Lower leg skin (tissue), 3 donors: ENCODE results near the gene BMP7.

Experiments
- POLR2A ChIP-seq, 2 donors: fragments of 450-650 bp; IDR thresholded peaks; one replicate each; pipeline ENCODE4 v1.6.1; 2016 to 2017; ENCODE audit warnings: antibody characterized with exemption in 2 of 2, mild to moderate bottlenecking in 1 of 2, moderate library complexity in 1 of 2
- TF ChIP-seq, protein P1 (sequence below), 3 donors: fragments of 450-650 bp; IDR thresholded peaks; one replicate each; pipeline ENCODE4 v1.5.1; 2016; ENCODE audit warnings: antibody characterized with exemption in 3 of 3, mild to moderate bottlenecking in 3 of 3, moderate library complexity in 2 of 3

DNA sequence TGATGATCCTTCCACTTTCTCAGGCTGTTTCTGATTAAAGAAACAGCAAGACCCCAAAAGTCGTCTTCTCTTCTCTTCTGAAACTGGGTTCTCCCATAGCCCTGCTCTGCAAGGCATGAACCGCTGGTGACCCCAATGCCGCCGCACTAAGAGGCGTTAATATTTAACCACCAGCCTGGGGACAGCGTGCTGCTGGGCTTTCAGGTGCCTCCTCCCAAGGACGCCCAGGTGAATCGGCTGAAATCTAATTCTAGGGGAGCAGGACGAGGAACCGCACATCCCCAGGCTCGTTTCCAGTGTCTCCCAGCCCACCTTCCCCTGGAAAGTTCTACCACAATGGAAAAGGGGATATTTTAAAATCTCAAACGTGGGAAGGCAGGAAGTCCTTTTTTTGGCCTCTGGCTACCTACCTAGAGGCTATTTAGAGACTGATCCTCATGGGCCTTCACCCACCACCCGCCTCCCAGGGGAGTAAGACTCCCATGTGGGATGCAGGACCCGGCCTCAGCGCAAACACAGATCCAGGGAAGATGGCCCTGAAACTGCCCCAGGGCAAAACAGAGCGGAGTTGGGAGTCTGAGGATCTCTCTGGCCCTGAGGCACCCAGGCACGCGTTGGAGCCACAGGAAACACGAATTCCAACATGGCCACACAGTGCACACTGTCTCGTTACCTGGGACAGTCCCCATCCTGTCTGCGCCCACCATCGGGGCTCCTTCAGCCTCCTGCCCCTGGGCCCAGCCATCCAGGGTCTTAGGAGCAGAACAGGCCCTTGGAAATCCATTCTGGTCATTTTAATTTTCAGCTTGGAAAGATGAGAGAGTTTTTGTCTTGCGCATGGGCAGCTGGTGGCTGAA is 56.2 kb downstream of the BMP7 start:
- TF ChIP-seq POLR2A (IDR thresholded peaks at IDR 0.05): no peak
- TF ChIP-seq, protein P1, sequence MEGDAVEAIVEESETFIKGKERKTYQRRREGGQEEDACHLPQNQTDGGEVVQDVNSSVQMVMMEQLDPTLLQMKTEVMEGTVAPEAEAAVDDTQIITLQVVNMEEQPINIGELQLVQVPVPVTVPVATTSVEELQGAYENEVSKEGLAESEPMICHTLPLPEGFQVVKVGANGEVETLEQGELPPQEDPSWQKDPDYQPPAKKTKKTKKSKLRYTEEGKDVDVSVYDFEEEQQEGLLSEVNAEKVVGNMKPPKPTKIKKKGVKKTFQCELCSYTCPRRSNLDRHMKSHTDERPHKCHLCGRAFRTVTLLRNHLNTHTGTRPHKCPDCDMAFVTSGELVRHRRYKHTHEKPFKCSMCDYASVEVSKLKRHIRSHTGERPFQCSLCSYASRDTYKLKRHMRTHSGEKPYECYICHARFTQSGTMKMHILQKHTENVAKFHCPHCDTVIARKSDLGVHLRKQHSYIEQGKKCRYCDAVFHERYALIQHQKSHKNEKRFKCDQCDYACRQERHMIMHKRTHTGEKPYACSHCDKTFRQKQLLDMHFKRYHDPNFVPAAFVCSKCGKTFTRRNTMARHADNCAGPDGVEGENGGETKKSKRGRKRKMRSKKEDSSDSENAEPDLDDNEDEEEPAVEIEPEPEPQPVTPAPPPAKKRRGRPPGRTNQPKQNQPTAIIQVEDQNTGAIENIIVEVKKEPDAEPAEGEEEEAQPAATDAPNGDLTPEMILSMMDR (IDR thresholded peaks at IDR 0.05): no peak
